Natural killer cell treated with Interleukin-12 subunit alpha and Interleukin-12 subunit beta and Interleukin-15 and Interleukin-18, amount 100 ng/mL, for 72 hours (primary cell): Measurements from ENCODE around the gene RPL15. TPM values are rescaled to one million over a fixed set of nuclear protein-coding genes. Genes with fewer than 3 reads are reported as not detected.
"Not testable (repeated sequence)": the region's sequence is repeated elsewhere in the genome, so short reads cannot be mapped to it uniquely, and the experiment has no call there.

Experiments
- ATAC-seq, 2 donors: fragments of 150-1000 bp; cut with Tn5 transposase in 1 of 2; sonication (Bioruptor Pico), chemical (Tn5 transposase) in 1 of 2; 2 replicates each; pipeline ENCODE4 v1.10.0; 2021
- DNase-seq: peaks from one replicate; pipeline ENCODE4 v3.0.0; 2022; ENCODE audit warnings: low spot score
- H3K27ac Mint-ChIP-seq, 2 donors: 1 replicate in 1 of 2; 2 replicates in 1 of 2; pipeline ENCODE4 v1.8.0; 2022; ENCODE audit warnings: mixed read lengths in 2 of 2, mild to moderate bottlenecking in 1 of 2, moderate library complexity in 1 of 2
- H3K27me3 Mint-ChIP-seq, 2 donors: 1 replicate in 1 of 2; 2 replicates in 1 of 2; pipeline ENCODE4 v1.8.0; 2022; ENCODE audit warnings: mixed read lengths in 2 of 2
- H3K36me3 Mint-ChIP-seq: one replicate; pipeline ENCODE4 v1.8.0; 2022; ENCODE audit warnings: mixed read lengths
- H3K4me1 Mint-ChIP-seq, 2 donors: 1 replicate in 1 of 2; 2 replicates in 1 of 2; pipeline ENCODE4 v1.8.0; 2022; ENCODE audit warnings: low read depth in 2 of 2, mixed read lengths in 2 of 2, mild to moderate bottlenecking in 1 of 2
- H3K4me3 Mint-ChIP-seq: one replicate; pipeline ENCODE4 v1.8.0; 2022; ENCODE audit warnings: mixed read lengths
- H3K9me3 Mint-ChIP-seq: 2 replicates; pipeline ENCODE4 v1.8.0; 2022; ENCODE audit warnings: mixed read lengths
- total RNA-seq, 2 donors: library from RNA; stranded (reverse); gene quantifications; one replicate each; pipeline ENCODE4 v1.2.3, GENCODE V29; 2022

Gene RPL15
- 1,000 to 10,000 TPM; 1,150 to 1,334 TPM for total RNA-seq

GRCh38 chr3:23916886-23917678, at the start of gene RPL15, which contains the start of gene NKIRAS1:
TSS of gene RPL15 (plus strand) at chr3:23917132. CDS start at chr3:23917860, 728 bp downstream.
TSS of gene NKIRAS1 (minus strand) at chr3:23916990. CDS start at chr3:23910904, 6,086 bp downstream.
- H3K9me3 Mint-ChIP-seq, result no peaks in the 10 kb centered on the region
- peak within 1 kb of the TSS; percentile 96 to 99 for H3K27ac Mint-ChIP-seq
- peak within 1 kb of the TSS; percentile 98 for H3K4me3 Mint-ChIP-seq
- H3K4me1 Mint-ChIP-seq, result peaks cover 30 to 49% of the 10 kb centered on the region in 2 donors
- H3K27me3 Mint-ChIP-seq, result peaks cover 5 to 7% of the 10 kb centered on the region in 2 donors
- DNase-seq, result peak; percentile 97
- H3K36me3 Mint-ChIP-seq, result peaks cover 31% of the 10 kb centered on the region
- peak; percentile 98 to 99 for ATAC-seq

DNA sequence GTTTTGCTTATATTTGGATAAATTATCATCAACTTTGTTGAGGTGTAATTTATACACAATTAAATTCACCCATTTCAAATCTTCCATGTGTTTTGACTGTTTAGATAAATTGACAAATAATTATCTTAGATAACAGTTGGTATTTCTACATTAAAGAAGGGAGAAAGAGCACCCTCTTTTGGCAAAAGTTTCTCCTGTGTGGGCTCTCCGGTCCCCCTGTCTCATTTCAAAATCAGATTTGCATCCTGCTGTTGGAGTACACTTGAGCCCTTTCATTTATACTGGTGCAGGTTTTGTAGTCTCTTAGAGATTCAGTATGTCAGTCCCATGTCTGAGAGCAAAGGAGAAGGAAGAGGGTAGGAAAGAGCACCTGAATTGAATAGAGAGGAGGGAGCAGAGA, 49.5 kb upstream of the RPL15 start:
- no peaks in the 10 kb centered on the region for H3K27me3 Mint-ChIP-seq
- peaks cover 22 to 32% of the 10 kb centered on the region in 2 donors for H3K4me1 Mint-ChIP-seq
- DNase-seq, result no peak
- H3K27ac Mint-ChIP-seq, result peak overlapping the region in 1 of 2 donors; percentile 9
- H3K9me3 Mint-ChIP-seq, result no peaks in the 10 kb centered on the region
- H3K36me3 Mint-ChIP-seq, result no peaks in the 10 kb centered on the region
- H3K4me3 Mint-ChIP-seq, result no peak overlapping the region
- ATAC-seq, result no peak

DNA sequence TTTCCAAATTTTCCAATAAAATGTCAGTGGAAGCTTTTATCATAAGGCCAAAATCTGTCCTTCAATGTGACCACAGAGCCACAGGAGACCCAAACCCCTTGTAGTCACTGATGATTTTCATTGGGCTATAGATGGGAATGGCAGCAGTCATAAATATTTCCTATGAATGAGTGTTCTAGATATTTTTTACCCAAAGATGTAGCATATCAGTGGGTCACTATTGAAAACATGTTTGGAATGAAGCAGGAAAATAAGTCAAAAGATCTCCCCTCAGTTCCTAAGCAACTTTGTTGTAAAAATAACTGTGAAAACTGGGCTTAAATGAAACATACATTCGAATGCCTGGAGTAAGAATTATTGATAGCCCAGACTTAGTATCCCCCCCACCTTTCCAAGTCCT, 49.1 kb upstream of the RPL15 start:
- peak overlapping the region in 1 of 2 donors; percentile 9 for H3K27ac Mint-ChIP-seq
- no peak for ATAC-seq

DNA sequence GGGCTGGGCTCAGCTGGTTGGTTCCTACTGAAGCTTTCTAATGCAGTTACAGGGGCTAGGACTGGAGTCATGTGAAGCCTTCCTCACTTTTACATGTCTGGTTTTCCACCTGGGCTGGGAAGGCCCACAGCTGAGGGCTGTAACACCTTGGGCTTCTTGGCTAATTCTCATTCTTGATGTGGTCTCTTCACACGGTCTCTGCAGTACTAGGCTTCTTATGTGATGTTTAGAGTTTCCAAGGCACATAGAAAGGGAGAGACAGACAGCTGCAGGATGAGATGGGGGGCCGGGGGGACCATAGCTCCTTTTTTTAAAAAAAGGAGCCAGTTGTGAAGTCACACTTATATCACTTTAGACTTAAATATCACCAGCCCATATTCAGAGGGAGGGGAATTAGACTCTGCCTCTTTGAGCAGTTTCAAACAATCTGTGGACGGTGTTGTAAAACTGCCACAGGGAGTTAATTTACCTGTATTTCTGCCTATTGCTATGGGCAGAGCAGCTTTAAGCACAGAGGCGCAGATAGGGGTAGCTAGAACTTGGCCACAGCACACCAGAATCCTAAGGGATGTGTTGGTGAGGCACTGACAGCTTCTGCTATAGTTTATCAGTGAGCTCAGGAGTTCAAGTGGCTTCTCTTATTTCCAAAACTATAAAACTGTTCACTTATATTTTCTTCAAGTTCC, 46.8 kb upstream of the RPL15 start:
- Mint-ChIP-seq H3K4me1 (peaks cover 16 to 22% of the 10 kb centered on the region in 2 donors), H3K4me3 (no peak overlapping the region), H3K36me3 (no peaks in the 10 kb centered on the region), H3K27ac (no peak overlapping the region), H3K9me3 (no peaks in the 10 kb centered on the region), H3K27me3 (no peaks in the 10 kb centered on the region)
- DNase-seq (no peak), ATAC-seq (no peak)

More for the DNA sequence above, 49.1 kb upstream of the RPL15 start:
- Mint-ChIP-seq H3K9me3 (no peaks in the 10 kb centered on the region), H3K4me3 (no peak overlapping the region), H3K36me3 (no peaks in the 10 kb centered on the region), H3K4me1 (peaks cover 22 to 32% of the 10 kb centered on the region in 2 donors), H3K27me3 (no peaks in the 10 kb centered on the region)
- DNase-seq, result no peak

DNA sequence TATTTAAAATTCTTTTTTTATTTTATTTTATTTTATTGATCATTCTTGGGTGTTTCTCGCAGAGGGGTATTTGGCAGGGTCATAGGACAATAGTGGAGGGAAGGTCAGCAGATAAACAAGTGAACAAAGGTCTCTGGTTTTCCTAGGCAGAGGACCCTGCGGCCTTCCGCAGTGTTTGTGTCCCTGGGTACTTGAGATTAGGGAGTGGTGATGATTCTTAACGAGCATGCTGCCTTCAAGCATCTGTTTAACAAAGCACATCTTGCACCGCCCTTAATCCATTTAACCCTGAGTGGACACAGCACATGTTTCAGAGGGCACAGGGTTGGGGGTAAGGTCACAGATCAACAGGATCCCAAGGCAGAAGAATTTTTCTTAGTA, 46.3 kb upstream of the RPL15 start:
- H3K27me3 Mint-ChIP-seq, ATAC-seq, DNase-seq, H3K9me3 Mint-ChIP-seq, H3K27ac Mint-ChIP-seq, H3K4me3 Mint-ChIP-seq, H3K36me3 Mint-ChIP-seq: not testable (repeated sequence)
- peaks cover 13 to 18% of the 10 kb centered on the region in 2 donors for H3K4me1 Mint-ChIP-seq

DNA sequence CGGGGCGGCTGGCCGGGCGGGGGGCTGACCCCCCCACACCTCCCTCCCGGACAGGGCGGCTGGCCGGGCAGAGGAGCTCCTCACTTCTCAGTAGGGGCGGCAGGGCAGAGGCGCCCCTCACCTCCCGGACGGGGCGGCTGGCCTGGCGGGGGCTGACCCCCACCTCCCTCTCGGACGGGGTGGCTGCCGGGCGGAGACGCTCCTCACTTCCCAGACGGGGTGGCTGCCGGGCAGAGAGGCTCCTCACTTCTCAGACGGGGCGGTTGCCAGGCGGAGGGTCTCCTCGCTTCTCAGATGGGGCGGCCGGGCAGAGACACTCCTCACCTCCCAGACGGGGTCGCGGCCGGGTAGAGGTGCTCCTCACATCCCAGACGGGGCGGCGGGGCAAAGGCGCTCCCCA, 45.6 kb upstream of the RPL15 start:
- not testable (repeated sequence) for H3K27me3 Mint-ChIP-seq, H3K9me3 Mint-ChIP-seq, H3K27ac Mint-ChIP-seq, H3K4me3 Mint-ChIP-seq, DNase-seq, H3K36me3 Mint-ChIP-seq, ATAC-seq
- H3K4me1 Mint-ChIP-seq, result peaks cover 9 to 11% of the 10 kb centered on the region in 2 donors

GRCh38 chr3:23872330-23872729, 44.6 kb upstream of the RPL15 start:
- peaks cover 15 to 16% of the 10 kb centered on the region in 2 donors for H3K4me1 Mint-ChIP-seq
- ATAC-seq, result no peak

DNA sequence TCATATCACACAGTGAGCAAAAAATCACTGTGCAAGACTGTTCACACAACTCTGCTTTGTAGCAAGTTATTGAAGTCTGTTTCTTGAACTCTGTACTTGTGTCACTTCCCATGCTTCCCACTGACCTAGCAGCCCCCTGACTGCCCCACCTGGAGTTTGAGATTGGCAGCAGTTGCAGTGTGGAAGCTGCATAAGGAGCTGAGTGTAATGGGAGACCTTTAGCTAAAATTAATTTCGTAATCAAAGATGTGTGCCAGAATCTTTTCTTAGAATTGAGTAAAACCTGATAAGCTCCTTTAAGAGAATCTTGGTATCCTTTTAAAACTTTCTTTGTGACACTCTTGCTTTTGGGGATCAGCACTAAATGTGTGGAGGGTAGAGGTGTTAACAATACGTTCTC, 43.0 kb upstream of the RPL15 start:
- Mint-ChIP-seq H3K4me3 (no peak overlapping the region), H3K27ac (no peak overlapping the region), H3K36me3 (no peaks in the 10 kb centered on the region), H3K4me1 (peaks cover 12 to 18% of the 10 kb centered on the region in 2 donors), H3K27me3 (no peaks in the 10 kb centered on the region), H3K9me3 (no peaks in the 10 kb centered on the region)
- DNase-seq (no peak), ATAC-seq (no peak)

More at GRCh38 chr3:23872330-23872729, 44.6 kb upstream of the RPL15 start:
- H3K9me3 Mint-ChIP-seq, result no peaks in the 10 kb centered on the region
- no peak overlapping the region for H3K27ac Mint-ChIP-seq
- no peaks in the 10 kb centered on the region for H3K27me3 Mint-ChIP-seq
- H3K36me3 Mint-ChIP-seq, result no peaks in the 10 kb centered on the region
- DNase-seq, result no peak
- no peak overlapping the region for H3K4me3 Mint-ChIP-seq

DNA sequence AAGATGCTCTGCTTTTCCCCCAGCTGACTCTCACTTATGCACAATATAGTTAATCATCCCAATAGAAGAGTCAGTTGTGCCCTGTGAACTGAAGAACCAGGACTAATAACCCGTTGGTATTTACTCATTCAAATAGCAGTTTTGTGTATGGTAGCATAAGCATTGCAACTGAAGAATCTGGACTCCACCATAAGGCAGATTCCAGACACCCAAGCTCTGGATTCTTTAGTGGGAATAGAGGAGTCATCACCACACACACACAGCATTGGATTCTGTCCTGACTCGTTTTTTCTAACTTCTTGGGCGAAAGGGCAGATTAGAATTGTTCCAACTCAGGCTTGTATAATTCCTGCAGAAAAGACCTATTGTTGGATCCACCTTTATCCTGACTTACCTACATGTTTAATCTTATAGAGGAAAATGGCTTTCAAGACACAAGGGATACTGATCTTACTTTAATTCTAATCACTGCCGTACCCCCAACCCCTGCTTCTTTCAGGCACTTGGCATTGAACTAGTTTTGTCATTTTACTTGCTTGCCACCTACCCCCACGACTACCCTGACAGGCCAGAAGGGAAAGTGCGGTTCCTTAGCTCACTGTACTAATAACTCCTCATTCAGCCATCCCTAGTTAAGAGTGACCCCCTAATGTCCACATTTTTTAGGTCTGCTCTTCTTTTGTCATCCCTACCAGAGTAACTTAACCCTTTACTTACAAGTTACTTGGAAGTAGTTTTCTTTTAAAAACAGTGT, 42.4 kb upstream of the RPL15 start:
- Mint-ChIP-seq H3K27me3 (no peaks in the 10 kb centered on the region), H3K4me3 (no peak overlapping the region), H3K27ac (no peak overlapping the region), H3K36me3 (no peaks in the 10 kb centered on the region), H3K9me3 (no peaks in the 10 kb centered on the region), H3K4me1 (peaks cover 12 to 15% of the 10 kb centered on the region in 2 donors)
- ATAC-seq (no peak), DNase-seq (no peak)

DNA sequence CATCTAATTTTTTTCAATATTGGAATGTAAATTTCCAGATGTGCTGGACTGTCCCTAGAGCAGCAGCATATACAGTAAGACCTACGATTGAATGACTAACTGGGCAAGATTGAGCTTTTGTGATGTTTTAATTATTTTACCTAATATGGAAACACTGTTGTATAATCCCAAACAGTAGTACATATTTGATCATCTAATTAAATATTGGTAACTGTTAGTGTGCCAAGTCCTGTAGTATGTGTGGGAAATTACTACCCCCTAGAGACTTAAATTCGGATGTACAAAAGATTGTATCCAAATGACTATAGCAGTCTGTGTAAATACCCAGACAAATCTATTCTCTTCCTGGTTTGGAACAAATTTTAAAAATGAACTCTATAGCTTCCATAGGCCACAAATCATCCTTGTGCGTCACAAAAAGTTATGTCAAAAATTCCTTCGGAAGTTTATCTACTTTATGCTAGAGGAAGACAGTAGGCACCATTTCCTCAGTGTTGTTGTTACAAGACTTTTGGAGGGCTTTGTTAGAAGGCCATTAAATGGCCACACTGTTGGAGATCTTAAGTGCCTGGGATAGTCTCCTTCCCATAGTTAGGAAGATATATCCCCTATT, 41.7 kb upstream of the RPL15 start:
- Mint-ChIP-seq H3K27me3 (no peaks in the 10 kb centered on the region), H3K4me1 (peaks cover 12% of the 10 kb centered on the region in 2 donors), H3K9me3 (no peaks in the 10 kb centered on the region), H3K4me3 (no peak overlapping the region), H3K27ac (no peak overlapping the region), H3K36me3 (no peaks in the 10 kb centered on the region)
- no peak for DNase-seq
- ATAC-seq, result no peak

- Mint-ChIP-seq H3K4me1 (peaks cover 24 to 28% of the 10 kb centered on the region in 2 donors), H3K9me3 (no peaks in the 10 kb centered on the region), H3K36me3 (no peaks in the 10 kb centered on the region), H3K4me3 (no peak overlapping the region), H3K27ac (peak overlapping the region in 1 of 2 donors; percentile 25), H3K27me3 (no peaks in the 10 kb centered on the region)
- ATAC-seq (no peak), DNase-seq (no peak)
Measured at GRCh38 chr3:23876923-23877322, 40.0 kb upstream of the RPL15 start.

- Mint-ChIP-seq H3K36me3 (no peaks in the 10 kb centered on the region), H3K9me3 (no peaks in the 10 kb centered on the region), H3K4me3 (no peak overlapping the region), H3K4me1 (peaks cover 25 to 30% of the 10 kb centered on the region in 2 donors), H3K27ac (peak overlapping the region in 1 of 2 donors; percentile 25), H3K27me3 (no peaks in the 10 kb centered on the region)
- ATAC-seq (peak; percentile 61 to 76), DNase-seq (no peak)
Measured at GRCh38 chr3:23877329-23877980, 39.5 kb upstream of the RPL15 start.

DNA sequence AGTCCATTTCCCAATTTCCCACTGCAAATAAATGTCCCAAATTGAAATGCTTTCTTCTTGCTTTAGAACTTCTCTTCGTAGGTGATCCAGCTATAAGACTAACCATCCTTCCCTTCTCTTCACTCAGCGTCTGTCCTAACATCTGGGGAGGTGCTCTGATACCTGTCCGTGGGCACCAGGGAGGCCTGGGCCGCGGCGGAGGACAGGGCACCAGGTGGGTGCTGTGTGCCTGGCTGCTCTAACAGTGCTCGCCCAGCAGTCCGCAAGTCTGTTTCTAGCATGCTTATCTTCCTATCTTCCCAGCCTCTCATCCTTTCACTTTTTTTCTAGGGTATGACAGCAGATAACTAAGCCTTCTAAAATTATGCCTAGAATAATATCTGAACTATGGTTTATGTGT, 37.4 kb upstream of the RPL15 start:
- ATAC-seq (no peak), DNase-seq (no peak)
- Mint-ChIP-seq H3K27me3 (no peaks in the 10 kb centered on the region), H3K27ac (no peak overlapping the region), H3K4me1 (peaks cover 25 to 30% of the 10 kb centered on the region in 2 donors), H3K9me3 (no peaks in the 10 kb centered on the region), H3K36me3 (no peaks in the 10 kb centered on the region), H3K4me3 (no peak overlapping the region)
